M059J (cell line): ENCODE measurements around the gene FUT3. TPM values are rescaled to one million over a fixed set of nuclear protein-coding genes. Genes with fewer than 3 reads are reported as not detected.
"Not testable (repeated sequence)": the region's sequence is repeated elsewhere in the genome, so short reads cannot be mapped to it uniquely, and the experiment has no call there.

ENCODE experiments used
- DNase-seq: peaks from one replicate; pipeline ENCODE4 v3.0.0-alpha.2; 2012; ENCODE audit warnings: low read depth
- total RNA-seq: library from RNA; depleted of rRNA; stranded (reverse); fragments of >200 nt; shearing (Covaris generic); gene quantifications from 2 replicates; pipeline ENCODE4 v1.2.3, GENCODE V29; 2014

The FUT3 gene
- total RNA-seq, 1 experiment from 2014 or later, result not detected

- no peak for DNase-seq
Measured at GRCh38 chr19:5882421-5882968, 31.2 kb upstream of the FUT3 start.

- DNase-seq, result no peak
Measured at GRCh38 chr19:5881543-5882299, 30.5 kb upstream of the FUT3 start.

- peak; percentile 58 for DNase-seq
Measured at GRCh38 chr19:5880604-5881078, 29.4 kb upstream of the FUT3 start.

DNA sequence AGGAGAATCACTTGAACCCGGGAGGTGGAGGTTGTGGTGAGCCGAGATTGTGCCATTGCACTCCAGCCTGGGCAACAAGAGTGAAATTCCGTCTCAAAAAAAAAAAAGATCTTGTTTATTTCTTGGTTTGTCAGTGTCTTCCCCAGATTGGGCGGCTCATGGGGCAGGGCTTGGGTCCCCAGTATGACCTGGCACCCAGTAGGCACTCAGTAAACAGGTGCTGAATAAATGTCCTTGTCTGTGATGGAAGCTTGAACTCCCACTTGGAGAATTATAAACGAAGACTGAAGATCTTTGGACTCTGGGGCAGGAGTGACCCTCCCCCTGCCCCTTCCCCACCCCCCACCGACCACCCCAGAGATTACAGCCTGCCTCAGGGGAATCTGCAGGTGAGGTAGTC, 28.9 kb upstream of the FUT3 start:
- DNase-seq, result no peak

GRCh38 chr19:5877882-5878281, 26.6 kb upstream of the FUT3 start:
- DNase-seq, result no peak

DNA sequence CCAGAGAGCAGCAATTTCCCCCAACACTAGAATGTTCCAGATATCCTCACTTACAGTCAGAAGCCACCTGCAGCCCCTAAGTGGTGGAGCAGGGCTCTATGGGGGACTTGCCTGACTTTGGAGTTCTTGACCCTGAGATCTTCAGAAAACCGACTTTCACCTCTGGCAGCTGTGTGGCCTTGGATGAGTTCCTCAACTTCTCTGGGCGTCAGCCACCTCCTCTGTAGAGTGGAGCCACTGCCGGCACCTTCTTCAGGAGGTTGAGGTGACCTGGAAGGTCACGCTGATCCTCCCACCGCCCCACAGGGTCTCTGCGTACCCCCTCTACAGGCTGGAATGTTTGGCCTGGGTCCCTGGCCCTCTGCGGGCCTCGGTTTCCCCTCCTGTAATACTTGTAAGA, 26.2 kb upstream of the FUT3 start:
- DNase-seq, result no peak

DNA sequence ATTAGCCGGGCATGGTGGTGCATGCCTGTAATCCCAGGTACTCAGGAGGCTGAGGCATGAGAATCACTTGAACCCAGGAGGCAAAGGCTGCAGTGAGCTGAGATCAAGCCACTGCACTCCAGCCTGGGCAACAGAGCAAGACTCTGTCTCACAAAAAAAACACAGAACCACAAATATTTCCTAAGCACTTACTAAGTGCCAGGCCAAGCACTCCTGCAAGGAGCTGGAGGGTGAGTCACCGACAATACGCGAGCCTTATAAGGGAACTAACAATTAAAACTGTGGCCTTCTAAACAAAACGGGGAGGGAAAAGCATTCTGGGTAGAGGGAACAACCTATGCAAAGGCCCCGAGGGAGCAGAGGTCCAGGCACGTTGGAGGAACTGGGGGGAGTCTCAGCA, 23.2 kb upstream of the FUT3 start:
- peak; percentile 80 for DNase-seq

- DNase-seq, result no peak
Measured at GRCh38 chr19:5873617-5874199, 22.5 kb upstream of the FUT3 start.

DNA sequence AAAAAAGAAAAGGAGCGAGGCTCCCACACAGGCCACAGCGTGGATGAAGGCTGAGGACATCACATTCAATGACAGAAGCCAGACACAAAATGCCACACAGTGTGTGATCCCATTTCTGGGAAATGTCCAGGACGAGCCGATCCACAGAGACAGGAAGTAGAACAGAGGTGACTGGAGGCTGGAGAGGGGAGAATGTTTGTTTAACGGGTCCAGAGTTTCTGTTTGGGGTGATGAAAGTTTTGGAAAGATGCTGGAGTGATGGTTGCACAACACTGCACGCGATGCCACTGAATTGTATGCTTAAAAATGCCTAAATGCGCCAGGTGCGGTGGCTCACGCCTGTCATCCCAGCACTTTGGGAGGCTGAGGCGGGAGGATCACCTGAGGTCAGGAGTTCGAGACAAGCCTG, 19.7 kb upstream of the FUT3 start:
- no peak for DNase-seq

GRCh38 chr19:5867201-5868136, 16.2 kb upstream of the FUT3 start:
- no peak for DNase-seq

GRCh38 chr19:5865772-5866171, 14.5 kb upstream of the FUT3 start:
- no peak for DNase-seq

- no peak for DNase-seq
Measured at GRCh38 chr19:5864725-5865486, 13.7 kb upstream of the FUT3 start.

DNA sequence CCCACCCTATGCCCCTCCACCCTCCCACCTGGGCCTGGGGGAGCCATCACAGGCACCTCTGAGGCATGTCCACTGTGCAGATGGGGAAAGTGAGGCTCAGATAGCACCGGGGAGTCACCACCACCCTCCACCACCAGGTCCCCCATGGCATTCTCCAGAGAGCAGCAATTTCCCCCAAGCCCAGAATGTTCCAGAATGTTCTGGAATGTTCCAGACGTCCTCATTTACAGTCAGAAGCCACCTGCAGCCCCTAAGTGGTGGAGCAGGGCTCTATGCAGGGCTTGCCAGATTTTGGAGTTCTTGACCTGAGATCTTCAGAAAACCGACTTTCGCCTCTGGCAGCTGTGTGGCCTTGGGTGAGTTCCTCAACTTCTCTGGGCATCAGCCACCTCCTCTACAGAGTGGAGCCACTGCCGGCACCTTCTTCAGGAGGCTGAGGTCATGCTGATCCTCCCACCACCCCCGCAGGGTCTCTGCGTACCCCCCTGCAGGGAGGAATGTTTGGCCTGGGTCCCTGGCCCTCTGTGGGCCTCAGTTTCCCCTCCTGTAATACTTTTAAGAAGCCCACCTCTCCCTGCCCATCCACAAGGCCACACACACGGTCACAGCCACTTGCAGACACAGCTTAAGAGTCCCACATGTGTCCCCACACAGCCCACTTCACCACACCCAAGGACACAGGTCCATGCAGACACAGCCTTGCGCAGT, 12.9 kb upstream of the FUT3 start:
- no peak for DNase-seq

- DNase-seq, result no peak
Measured at GRCh38 chr19:5863030-5863665, 11.9 kb upstream of the FUT3 start.

DNA sequence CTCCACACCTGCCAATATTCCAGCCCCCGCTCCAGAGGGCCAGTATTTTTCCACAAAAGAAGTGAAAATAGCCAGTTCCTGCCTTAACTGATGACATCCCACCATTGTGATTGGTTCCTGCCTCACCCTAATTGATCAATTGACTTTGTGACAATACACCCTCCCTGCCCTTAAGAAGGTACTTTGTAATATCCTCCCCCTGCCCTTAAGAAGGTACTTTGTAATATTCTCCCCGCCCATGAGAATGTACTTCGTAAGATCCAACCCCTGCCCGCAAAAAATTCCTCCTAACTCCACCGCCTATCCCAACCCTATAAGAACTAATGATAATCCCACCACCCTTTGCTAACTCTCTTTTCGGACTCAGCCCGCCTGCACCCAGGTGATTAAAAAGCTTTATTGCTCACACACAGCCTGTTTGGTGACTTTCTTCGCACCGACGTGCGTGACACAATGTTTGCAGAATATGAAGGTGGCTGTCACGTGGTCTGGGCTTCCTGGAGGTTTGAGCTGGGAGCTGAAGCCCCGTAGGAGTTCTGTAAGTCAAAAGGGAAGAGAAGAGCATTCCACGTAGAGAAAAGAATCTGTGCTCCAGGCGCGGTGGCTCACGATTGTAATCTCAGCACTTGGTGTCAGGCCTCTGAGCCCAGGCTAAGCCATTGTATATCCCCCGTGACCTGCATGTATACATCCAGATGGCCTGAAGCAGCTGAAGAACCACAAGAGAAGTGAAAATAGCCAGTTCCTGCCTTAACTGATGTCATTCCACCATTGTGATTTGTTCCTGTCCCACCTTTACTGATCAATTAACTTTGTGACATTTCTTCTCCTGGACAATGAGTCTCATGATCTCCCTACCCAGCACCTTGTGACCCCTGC, 6.2 kb upstream of the FUT3 start:
- no peak for DNase-seq

DNA sequence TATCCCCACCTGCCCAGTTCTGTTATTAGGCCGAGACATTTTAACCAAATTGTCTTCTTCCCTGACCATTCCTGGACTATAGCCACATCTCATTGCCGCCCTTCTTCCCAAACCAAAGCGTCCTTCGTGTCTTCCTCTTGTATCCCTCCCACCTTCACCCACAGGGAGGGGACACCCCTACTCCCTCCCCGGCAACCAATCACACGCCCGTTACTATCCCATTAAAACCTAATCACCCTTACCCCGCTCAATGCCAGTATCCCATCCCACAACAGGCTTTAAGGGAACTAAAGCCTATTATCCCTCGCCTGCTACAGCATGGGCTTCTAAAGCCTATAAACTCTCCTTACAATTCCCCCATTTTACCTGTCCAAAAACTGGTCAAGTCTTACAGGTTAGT, 3.9 kb upstream of the FUT3 start:
- DNase-seq, result not testable (repeated sequence)

GRCh38 chr19:5854121-5854520, 2.9 kb upstream of the FUT3 start:
- peak; percentile 23 for DNase-seq

DNA sequence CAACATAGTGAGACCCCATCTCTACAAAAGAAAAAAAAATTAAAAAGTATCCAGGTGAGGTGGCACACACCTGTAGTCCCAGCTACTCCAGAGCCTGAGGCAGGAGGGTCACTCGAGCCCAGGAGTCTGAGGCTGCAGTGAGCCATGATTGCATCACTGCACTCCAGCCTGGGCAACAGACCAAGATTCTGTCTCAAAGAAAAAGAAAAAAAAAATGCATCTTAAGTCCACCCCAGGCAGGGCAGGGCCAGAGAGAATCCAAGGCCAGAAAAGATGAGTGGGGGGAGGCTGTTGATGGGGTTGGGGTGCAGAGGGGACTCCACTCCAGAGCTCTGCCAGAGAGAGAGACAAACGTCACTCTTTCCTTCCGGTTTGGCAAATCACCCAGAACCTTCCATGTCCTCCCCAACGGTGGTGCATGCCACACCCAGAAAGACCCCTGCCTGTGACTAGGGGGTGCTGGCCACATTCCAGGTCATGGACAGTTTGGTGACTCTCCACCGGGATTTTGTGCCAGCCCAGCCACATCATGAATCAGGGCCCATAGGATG, 431 bp downstream of the FUT3 start:
- peak; percentile 60 for DNase-seq

- no peak for DNase-seq
Measured at GRCh38 chr19:5850189-5850588, 1.1 kb downstream of the FUT3 start.
